ELR (cell line): Measurements from ENCODE around the gene TNFRSF6B.
"Not testable (repeated sequence)": the region's sequence is repeated elsewhere in the genome, so short reads cannot be mapped to it uniquely, and the experiment has no call there.

Experiments
- DNase-seq: peaks from one replicate; pipeline ENCODE4 v3.0.0-alpha.2; 2015; ENCODE audit warnings: low read depth

Gene TNFRSF6B

GRCh38 chr20:63696628-63697356 lies at the start of gene TNFRSF6B:
TSS of gene TNFRSF6B (plus strand) at chr20:63696652. CDS start at chr20:63696768, 116 bp downstream.
- no peak for DNase-seq

DNA sequence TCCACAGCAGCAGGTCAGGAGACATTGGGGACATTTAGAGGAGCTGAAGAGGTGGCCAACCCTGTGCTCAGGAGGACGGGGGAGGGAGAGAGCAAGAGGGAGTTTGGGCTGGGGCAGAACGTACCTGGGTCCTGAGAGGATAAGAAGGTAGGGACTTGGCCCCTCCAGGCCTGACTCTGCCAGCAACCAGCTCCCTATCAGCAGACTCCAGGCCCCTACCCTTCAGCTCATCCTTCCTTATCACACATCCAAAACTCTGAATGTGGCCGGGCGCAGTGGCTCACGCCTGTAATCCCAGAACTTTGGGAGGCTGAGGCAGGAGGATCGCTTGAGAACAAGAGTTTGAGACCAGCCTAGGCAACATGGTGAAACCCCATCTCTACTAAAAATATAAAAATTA lies 48.3 kb upstream of the TNFRSF6B start:
- DNase-seq = no peak

GRCh38 chr20:63648895-63649589 lies 47.4 kb upstream of the TNFRSF6B start:
- no peak for DNase-seq

GRCh38 chr20:63650486-63650885 lies 46.0 kb upstream of the TNFRSF6B start:
- not testable (repeated sequence) for DNase-seq

DNA sequence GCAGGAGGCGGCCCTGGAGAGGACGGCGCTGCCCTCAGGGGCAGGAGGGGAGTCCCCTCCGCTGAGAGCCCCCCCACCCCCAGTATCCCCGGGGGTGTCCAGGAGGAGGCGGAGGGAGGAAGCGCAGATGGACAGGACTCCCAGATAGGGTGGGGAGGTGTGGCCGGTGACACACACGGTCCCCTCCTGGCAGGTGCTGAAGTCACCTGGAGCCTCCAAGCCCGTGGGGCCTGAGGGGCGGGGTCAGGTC lies 44.6 kb upstream of the TNFRSF6B start:
- no peak for DNase-seq

DNA sequence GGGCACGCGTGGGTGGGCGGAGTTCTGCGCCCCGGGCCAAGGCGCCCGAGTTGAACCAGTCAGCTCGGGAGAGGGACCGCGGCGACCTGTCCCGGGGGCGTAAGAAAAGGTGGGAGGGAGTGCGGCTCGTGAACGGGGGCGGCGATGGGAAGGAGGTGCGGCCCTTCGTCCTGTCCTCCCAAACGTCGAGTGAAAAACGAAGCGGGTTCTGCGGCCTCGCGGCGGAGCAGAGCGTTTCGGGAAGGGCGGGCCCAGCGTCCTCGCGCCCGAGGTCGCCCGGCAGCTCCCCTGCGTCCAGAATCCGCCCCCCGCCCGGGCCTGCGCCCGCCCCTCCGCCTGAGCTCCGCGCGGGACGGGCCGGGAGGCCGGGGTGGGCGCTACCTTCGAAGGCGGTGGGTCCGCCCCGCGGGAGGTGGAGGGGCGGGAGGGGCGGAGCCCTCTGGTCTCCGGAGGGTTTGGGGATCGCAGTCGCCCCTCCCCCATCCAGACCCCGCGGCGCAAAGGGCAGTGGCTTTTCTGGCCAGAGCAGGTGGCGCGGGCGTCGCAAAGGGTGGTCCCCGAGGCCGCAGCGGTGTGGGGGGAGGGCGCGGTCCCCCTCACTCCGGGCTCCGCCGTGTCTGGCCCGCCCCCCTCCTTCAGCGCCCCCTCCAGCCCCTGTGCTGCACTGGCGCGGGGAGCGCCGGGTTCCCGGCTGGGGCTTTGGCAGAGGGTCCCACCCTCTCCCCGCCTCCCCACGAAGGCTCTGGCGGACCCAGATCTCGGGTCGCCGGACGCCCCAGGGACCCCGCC lies 44.1 kb upstream of the TNFRSF6B start:
- peak; percentile 54 for DNase-seq

DNA sequence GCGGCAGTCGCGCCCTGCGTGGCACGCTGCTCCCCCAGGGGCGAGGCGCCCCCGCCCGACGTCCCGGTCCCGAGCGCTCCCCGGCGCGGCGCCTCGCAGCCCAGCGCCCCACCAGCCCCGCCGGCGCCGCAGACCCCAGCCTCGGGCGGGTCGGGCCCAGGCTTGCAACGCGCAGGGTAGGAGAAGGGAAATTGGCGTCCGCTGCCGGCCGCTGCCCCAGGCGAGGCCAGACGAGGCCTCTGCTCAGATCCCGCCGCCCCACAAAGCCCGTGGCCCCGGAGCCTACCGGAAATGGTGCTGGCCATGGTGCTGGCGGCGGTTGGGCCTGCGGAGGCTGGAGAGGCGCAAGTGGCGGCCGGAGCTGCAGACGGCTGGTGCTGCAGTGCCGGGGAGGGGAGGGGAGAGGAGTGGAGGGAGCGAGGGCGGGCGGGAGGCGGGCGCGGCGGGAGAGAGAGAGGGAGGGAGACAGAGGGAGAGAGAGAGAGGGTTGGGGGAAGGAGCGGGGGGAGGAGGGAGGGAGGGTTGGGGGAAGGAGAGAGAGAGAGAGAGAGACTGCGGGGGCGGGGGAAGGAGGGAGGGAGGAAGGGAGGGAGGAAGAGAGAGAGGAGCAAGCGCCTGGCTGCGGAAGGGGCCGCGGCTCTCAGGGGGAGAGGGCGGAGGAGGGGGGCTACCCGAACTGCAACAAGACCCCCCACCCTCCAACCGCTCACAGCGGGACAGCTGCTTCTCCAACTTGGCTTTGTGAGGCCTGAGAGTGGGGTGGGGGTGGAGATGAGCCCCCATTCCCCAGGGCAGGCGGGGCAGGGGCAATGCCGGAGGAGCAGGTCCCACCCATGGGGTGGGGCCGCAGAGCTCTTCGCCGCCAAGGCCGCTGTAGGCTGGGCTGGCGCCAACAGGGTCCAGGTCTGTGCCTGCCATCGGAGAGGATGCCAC lies 43.1 kb upstream of the TNFRSF6B start, which contains the start of gene STMN3:
Gene STMN3 (minus strand): TSS at position 384 of the 933 bp plus-strand sequence. CDS start 79 bp downstream, at position 305.
- DNase-seq = peak; percentile 91

DNA sequence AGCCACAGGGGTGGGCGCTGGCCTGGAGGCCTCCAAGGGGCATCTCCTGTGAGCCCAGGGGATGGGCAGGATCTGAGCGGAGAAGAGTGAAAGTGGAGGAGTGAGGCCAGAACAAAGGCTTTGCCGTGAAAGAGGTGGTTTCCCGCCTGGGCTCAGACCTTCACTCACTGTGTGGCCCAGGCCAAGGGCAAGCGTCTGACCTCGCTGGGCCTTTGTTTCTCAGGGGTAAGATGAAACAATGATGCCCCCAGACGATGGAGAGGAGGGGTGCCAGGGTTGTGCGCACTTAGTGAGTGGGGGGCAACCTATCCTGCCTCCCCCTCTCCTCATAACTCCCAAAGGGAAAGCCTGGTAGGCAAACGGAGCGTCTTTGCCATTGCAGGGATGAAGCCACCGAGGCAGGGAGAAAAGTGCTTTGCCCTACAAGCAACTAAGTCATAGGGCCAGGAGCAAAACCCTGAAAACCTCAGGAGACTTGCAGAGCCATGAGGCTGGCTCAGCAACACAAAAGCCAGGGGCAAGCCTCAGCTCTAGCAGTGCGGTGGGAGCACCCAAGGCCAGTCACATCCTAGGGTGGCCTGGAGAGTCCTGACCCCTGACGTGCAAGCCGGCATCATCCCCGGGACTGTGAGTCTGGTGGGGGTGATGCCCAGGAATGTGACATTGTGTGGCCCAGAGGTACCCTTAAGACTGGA lies 42.3 kb upstream of the TNFRSF6B start:
- no peak for DNase-seq

DNA sequence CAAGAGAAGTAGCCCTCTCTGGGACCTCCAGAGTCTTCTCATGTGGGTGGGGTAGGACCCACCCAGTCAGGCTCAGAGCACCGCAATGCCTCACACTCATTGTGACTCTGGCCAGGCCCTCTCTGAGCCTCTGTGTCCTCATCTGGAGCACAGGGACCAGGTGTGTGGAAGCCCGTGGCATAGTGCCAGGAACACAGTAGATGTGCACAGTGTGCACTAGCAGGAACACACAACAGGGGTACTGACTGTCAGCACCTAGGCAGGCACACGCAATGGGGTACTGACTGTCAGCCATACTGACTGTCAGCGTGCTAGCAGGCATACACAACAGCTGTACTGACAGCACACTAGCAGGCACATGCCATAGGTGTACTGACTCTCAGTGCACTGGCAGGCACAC lies 41.2 kb upstream of the TNFRSF6B start:
- DNase-seq = no peak

GRCh38 chr20:63656451-63656850 lies 40.0 kb upstream of the TNFRSF6B start:
- peak; percentile 42 for DNase-seq

DNA sequence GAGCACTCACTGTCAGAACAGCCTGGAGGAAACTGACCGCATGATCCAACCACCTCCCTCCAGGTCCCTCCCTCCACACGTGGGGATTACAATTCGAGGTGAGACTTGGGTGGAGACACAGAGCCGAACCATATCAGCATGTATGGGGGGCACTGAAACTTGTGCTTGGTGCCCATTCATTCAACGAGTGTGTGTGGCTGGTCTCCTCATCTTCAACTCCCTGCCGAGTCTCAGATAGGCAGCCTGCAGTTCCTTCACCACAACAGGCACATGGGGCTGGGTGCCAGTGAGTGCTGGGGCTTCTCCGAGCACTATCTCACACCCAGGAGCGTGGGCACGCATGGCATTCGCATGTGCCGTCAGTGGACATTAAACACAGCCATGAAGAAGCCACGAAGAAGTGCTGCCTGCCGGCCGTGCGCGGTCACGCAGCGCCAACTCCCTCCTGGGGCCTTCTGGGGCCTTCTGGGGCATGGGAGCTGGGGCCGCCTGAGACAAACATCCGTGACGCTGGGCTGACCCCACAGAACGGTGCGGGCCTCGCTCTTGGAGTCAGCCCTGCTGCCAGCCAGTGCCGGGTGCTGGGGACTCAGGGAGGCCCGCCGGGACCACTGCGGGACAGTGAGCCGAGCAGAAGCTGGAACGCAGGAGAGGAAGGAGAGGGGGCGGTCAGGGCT lies 39.1 kb upstream of the TNFRSF6B start:
- DNase-seq = no peak

GRCh38 chr20:63657937-63658748 lies 38.3 kb upstream of the TNFRSF6B start, which contains the start of gene RTEL1:
TSS of gene RTEL1 (plus strand) at chr20:63658312. CDS start at chr20:63659403, 1,091 bp downstream.
- DNase-seq = peak; percentile 95

- DNase-seq = peak; percentile 56
Measured at GRCh38 chr20:63658749-63659187, 37.7 kb upstream of the TNFRSF6B start.

GRCh38 chr20:63659370-63659769 lies 37.1 kb upstream of the TNFRSF6B start:
- DNase-seq = no peak

GRCh38 chr20:63660174-63660573 lies 36.3 kb upstream of the TNFRSF6B start:
- not testable (repeated sequence) for DNase-seq

GRCh38 chr20:63660622-63661021 lies 35.8 kb upstream of the TNFRSF6B start:
- DNase-seq = no peak

GRCh38 chr20:63661108-63661507 lies 35.3 kb upstream of the TNFRSF6B start:
- DNase-seq = no peak

GRCh38 chr20:63661959-63662812 lies 34.3 kb upstream of the TNFRSF6B start:
- no peak for DNase-seq

GRCh38 chr20:63662813-63663189 lies 33.7 kb upstream of the TNFRSF6B start:
- no peak for DNase-seq
